NK-92 (cell line): Measurements from ENCODE around the gene CDK17.
"Not testable (repeated sequence)": the region's sequence is repeated elsewhere in the genome, so short reads cannot be mapped to it uniquely, and the experiment has no call there.

Source experiments
- DNase-seq: peaks from one replicate; lab custom pipeline; 2025; ENCODE audit not compliant: unreplicated experiment; lab: John Stamatoyannopoulos, UW

Gene CDK17

GRCh38 chr12:96419576-96420276, 19.5 kb upstream of the CDK17 start:
- no peak for DNase-seq

GRCh38 chr12:96417688-96418087, 17.4 kb upstream of the CDK17 start:
- DNase-seq: not testable (repeated sequence)

GRCh38 chr12:96416033-96416799, 16.0 kb upstream of the CDK17 start:
- no peak for DNase-seq

- DNase-seq: no peak
These were observed 14.4 kb upstream of the CDK17 start for GRCh38 chr12:96414637-96415036.

GRCh38 chr12:96412431-96412830, 12.2 kb upstream of the CDK17 start:
- no peak for DNase-seq

- DNase-seq: no peak
These were observed 9.5 kb upstream of the CDK17 start for GRCh38 chr12:96409731-96410130.

GRCh38 chr12:96408993-96409392, 8.8 kb upstream of the CDK17 start:
- DNase-seq: no peak

- not testable (repeated sequence) for DNase-seq
These were observed 7.3 kb upstream of the CDK17 start for GRCh38 chr12:96407429-96408097.

- DNase-seq: no peak
These were observed 4.5 kb upstream of the CDK17 start for GRCh38 chr12:96404696-96405095.

- DNase-seq: no peak
These were observed 3.6 kb upstream of the CDK17 start for GRCh38 chr12:96403870-96404269.

- not testable (repeated sequence) for DNase-seq
These were observed 2.3 kb upstream of the CDK17 start for GRCh38 chr12:96402522-96402921.

GRCh38 chr12:96402061-96402460, 1.8 kb upstream of the CDK17 start:
- no peak for DNase-seq

- no peak for DNase-seq
These were observed 1.0 kb upstream of the CDK17 start for GRCh38 chr12:96401076-96401871.

GRCh38 chr12:96400631-96401075, 414 bp upstream of the CDK17 start:
- no peak for DNase-seq

- DNase-seq: no peak
These were observed 920 bp downstream of the CDK17 start for GRCh38 chr12:96399120-96399918.

- DNase-seq: no peak
These were observed 1.7 kb downstream of the CDK17 start for GRCh38 chr12:96398424-96399119.

- DNase-seq: no peak
These were observed 2.3 kb downstream of the CDK17 start for GRCh38 chr12:96397756-96398423.

GRCh38 chr12:96396914-96397313, 3.3 kb downstream of the CDK17 start:
- no peak for DNase-seq

- DNase-seq: no peak
These were observed 4.0 kb downstream of the CDK17 start for GRCh38 chr12:96396209-96396608.
